SK-N-SH treated with all-trans-retinoic acid at 6 μM for 48 hours (cell line): ENCODE results near the gene TTC28.

Experiments
- ARNTL ChIP-seq: fragments of 450-650 bp; formaldehyde crosslinking; IDR thresholded peaks from 2 replicates; pipeline ENCODE4 v1.5.0; 2020; ENCODE audit warnings: low read depth, mild to moderate bottlenecking, moderate library complexity, borderline replicate concordance
- BACH2 ChIP-seq: fragments of 250-450 bp; sonication (Bioruptor Pico); IDR thresholded peaks from 2 replicates; pipeline ENCODE4 v1.9.0; 2021; ENCODE audit warnings: mild to moderate bottlenecking, borderline replicate concordance
- CREB5 ChIP-seq: fragments of 250-450 bp; sonication (Bioruptor Pico); IDR thresholded peaks from 2 replicates; pipeline ENCODE4 v1.5.1; 2020; ENCODE audit warnings: low read depth, mild to moderate bottlenecking, moderate library complexity
- CSDC2 ChIP-seq: fragments of 250-450 bp; sonication (Bioruptor Pico); IDR thresholded peaks from 2 replicates; pipeline ENCODE4 v1.5.0; 2020; ENCODE audit warnings: mild to moderate bottlenecking, moderate library complexity
- GLIS3 ChIP-seq: fragments of 250-450 bp; sonication (Bioruptor Pico); IDR thresholded peaks from 2 replicates; pipeline ENCODE4 v1.5.0; 2020; ENCODE audit warnings: mild to moderate bottlenecking, moderate library complexity
- ISL1 ChIP-seq: fragments of 250-450 bp; sonication (Bioruptor Pico); IDR thresholded peaks from 2 replicates; pipeline ENCODE4 v2.1.2; 2022; ENCODE audit warnings: mild to moderate bottlenecking, moderate library complexity
- OSR1 ChIP-seq: fragments of 250-450 bp; sonication (Bioruptor Pico); IDR thresholded peaks from 2 replicates; pipeline ENCODE4 v1.8.0; 2022; ENCODE audit warnings: moderate library complexity, mild to moderate bottlenecking, inconsistent platforms
- PATZ1 ChIP-seq: fragments of 250-450 bp; sonication (Bioruptor Pico); IDR thresholded peaks from 2 replicates; pipeline ENCODE4 v1.8.0; 2020; ENCODE audit warnings: mild to moderate bottlenecking, moderate library complexity, borderline replicate concordance
- POU6F1 ChIP-seq: fragments of 250-450 bp; sonication (Bioruptor Pico); IDR thresholded peaks from 2 replicates; pipeline ENCODE4 v1.8.0; 2021; ENCODE audit warnings: low read depth, mild to moderate bottlenecking, moderate library complexity, borderline replicate concordance
- TOX ChIP-seq: fragments of 250-450 bp; sonication (Bioruptor Pico); IDR thresholded peaks from 2 replicates; pipeline ENCODE4 v1.8.0; 2021; ENCODE audit warnings: mild to moderate bottlenecking, moderate library complexity, borderline replicate concordance
- ZNF565 ChIP-seq: fragments of 450-650 bp; formaldehyde crosslinking; conservative IDR thresholded peaks from 2 replicates; pipeline ENCODE4 v1.5.0; 2020; ENCODE audit warnings: low read depth, mild to moderate bottlenecking, moderate library complexity

- TF ChIP-seq GLIS3 (CRISPR knock-in tag) (no peak), ZNF565 (CRISPR knock-in tag) (no peak), PATZ1 (no peak), CSDC2 (no peak), CREB5 (CRISPR knock-in tag) (no peak), POU6F1 (CRISPR knock-in tag) (no peak), ISL1 (CRISPR knock-in tag) (peak; percentile 74), TOX (no peak), ARNTL (no peak), OSR1 (no peak), BACH2 (CRISPR knock-in tag) (no peak)
These were observed 298.0 kb downstream of the TTC28 start for GRCh38 chr22:28381429-28382167.
